K562 (cell line): ENCODE data around the gene PPP3CA. TPM values are rescaled to one million over a fixed set of nuclear protein-coding genes. Genes with fewer than 3 reads are reported as not detected.

Experiments used
- ATAC-seq: fragments of 200-7000 bp; cut with Tn5 transposase; 3 replicates; pipeline ENCODE4 v1.9.1; 2020; ENCODE audit warnings: moderate library complexity
- BruUV-seq: library from RNA; stranded (reverse); fragments of 400-500 nt; replicated peaks from 2 replicates; lab custom pipeline; 2021; lab: Mats Ljungman, UMichigan
- CTCF ChIA-PET: fragments of 300-600 bp; formaldehyde crosslinking; extraction: SDS; loops from one replicate; lab custom pipeline; 2021; ENCODE audit warnings: low intra/inter-chr PET ratio; lab: Yijun Ruan, JAX
- POLR2A ChIA-PET: fragments of 300-600, 350-650 bp; sonication (Branson Sonifier 250); formaldehyde crosslinking; extraction: SDS; loops from one replicate; lab custom pipeline; 2021; ENCODE audit warnings: antibody characterized with exemption, inconsistent platforms; lab: Yijun Ruan, JAX
- DNase-seq, 4 experiments: peaks; one replicate each; pipeline versions ENCODE4 v3.0.0 to v3.0.0-alpha.2; 2011 to 2018; ENCODE audit warnings: low spot score in 3 of 4, mixed read lengths in 3 of 4; ENCODE audit errors: extremely low read depth in 1 of 4
- FAIRE-seq: peaks from 2 replicates; lab custom pipeline; 2011; peaks lifted over from hg19 to GRCh38; lab: Jason Lieb, UNC
- H2AFZ ChIP-seq: 2 replicates; pipeline ENCODE4 v1.6.0; 2011; ENCODE audit warnings: low read depth, low read length, control low read depth, inconsistent platforms
- H3K27ac ChIP-seq: fragments of 200-600 bp; 3 replicates; pipeline ENCODE4 v1.8.0; 2011; ENCODE audit warnings: low read depth, mild to moderate bottlenecking, control low read depth, inconsistent platforms, low read length, moderate library complexity, mixed read lengths; ENCODE audit errors: extremely low read depth
- H3K27me3 ChIP-seq, 2 experiments: fragments of 300-600 bp in 1 of 2; 2 replicates in 1 of 2; 3 replicates in 1 of 2; pipeline versions ENCODE4 v1.6.0 to v1.8.0; 2011; ENCODE audit warnings: inconsistent platforms in 2 of 2, low read length in 2 of 2, mild to moderate bottlenecking in 1 of 2, mixed read lengths in 1 of 2, moderate library complexity in 1 of 2; ENCODE audit not compliant: control insufficient read depth in 2 of 2, insufficient read depth in 2 of 2
- H3K36me3 ChIP-seq: fragments of 300-600 bp; 3 replicates; pipeline ENCODE4 v1.8.0; 2011; ENCODE audit warnings: mild to moderate bottlenecking, low read length, inconsistent platforms; ENCODE audit not compliant: control insufficient read depth, insufficient read depth
- H3K4me1 ChIP-seq, 2 experiments: fragments of 200-600 bp in 1 of 2; replicated peaks in 1 of 2; 2 replicates in 1 of 2; 3 replicates in 1 of 2; pipeline versions ENCODE4 v1.5.1 to v1.8.0; 2011; ENCODE audit warnings: inconsistent platforms in 2 of 2, low read length in 2 of 2, mild to moderate bottlenecking in 1 of 2, mixed read lengths in 1 of 2, moderate library complexity in 1 of 2; ENCODE audit not compliant: control insufficient read depth in 2 of 2, insufficient read depth in 2 of 2
- H3K4me2 ChIP-seq: 2 replicates; pipeline ENCODE4 v1.6.1; 2011; ENCODE audit warnings: low read length, control low read depth, inconsistent platforms, mixed read lengths; ENCODE audit not compliant: insufficient read depth
- H3K4me3 ChIP-seq: fragments of 200-600 bp; sonication (generic), shearing (Covaris generic); 2 replicates; pipeline ENCODE4 v1.5.1; 2016; ENCODE audit warnings: control low read depth, inconsistent platforms
- H3K79me2 ChIP-seq: fragments of 200-600 bp; 3 replicates; pipeline ENCODE4 v1.8.0; 2011; ENCODE audit warnings: low read length, inconsistent platforms; ENCODE audit not compliant: control insufficient read depth, insufficient read depth
- H3K9ac ChIP-seq, 2 experiments: 2 replicates each; pipeline versions ENCODE4 v1.6.0 to v1.6.1; 2011; ENCODE audit warnings: low read depth in 2 of 2, low read length in 2 of 2, control low read depth in 1 of 2, inconsistent platforms in 1 of 2, mild to moderate bottlenecking in 1 of 2, mixed read lengths in 1 of 2; ENCODE audit not compliant: insufficient read depth in 1 of 2
- H3K9me1 ChIP-seq: one replicate; pipeline ENCODE4 v1.6.0; 2011; ENCODE audit warnings: inconsistent platforms, mild to moderate bottlenecking, low read length, moderate library complexity; ENCODE audit not compliant: control insufficient read depth, insufficient read depth
- H3K9me3 ChIP-seq: replicated peaks from 2 replicates; pipeline ENCODE4 v1.5.1; 2011; ENCODE audit warnings: low read depth, low read length, inconsistent platforms; ENCODE audit not compliant: control insufficient read depth, insufficient read depth
- H4K20me1 ChIP-seq: replicated peaks from 2 replicates; pipeline ENCODE4 v1.6.1; 2011; ENCODE audit warnings: low read length, inconsistent platforms, mixed read lengths; ENCODE audit not compliant: control insufficient read depth, insufficient read depth
- ARID3A ChIP-seq: IDR thresholded peaks from 2 replicates; pipeline ENCODE4 v1.6.1; 2012; ENCODE audit warnings: low read depth, low read length, improper control_type of control experiment, borderline replicate concordance
- CSDE1 ChIP-seq, 2 experiments: fragments of 450-650 bp; IDR thresholded peaks; 2 replicates each; pipeline ENCODE4 v1.6.1; 2016; ENCODE audit warnings: mild to moderate bottlenecking in 1 of 2
- ESRRA ChIP-seq: fragments of 450-650 bp; IDR thresholded peaks from 2 replicates; pipeline ENCODE4 v1.6.1; 2014; ENCODE audit warnings: low read depth, mild to moderate bottlenecking, moderate library complexity, borderline replicate concordance
- FOXP4 ChIP-seq: sonication (generic); formaldehyde crosslinking; IDR thresholded peaks from 2 replicates; pipeline ENCODE4 v1.8.0; 2022; ENCODE audit warnings: mild to moderate bottlenecking, missing genetic modification reagents, borderline replicate concordance
- HDAC2 ChIP-seq: fragments of 450-650 bp; IDR thresholded peaks from 2 replicates; pipeline ENCODE4 v1.6.1; 2016; ENCODE audit warnings: mild to moderate bottlenecking
- NFATC3 ChIP-seq: fragments of 450-650 bp; IDR thresholded peaks from 2 replicates; pipeline ENCODE4 v1.6.1; 2017; ENCODE audit warnings: mild to moderate bottlenecking
- NR2C2 ChIP-seq, 2 experiments: fragments of 200-800 bp in 1 of 2; sonication (Bioruptor generic) in 1 of 2; sonication (generic) in 1 of 2; formaldehyde crosslinking in 1 of 2; IDR thresholded peaks; 2 replicates each; pipeline versions ENCODE4 v1.6.1 to v1.8.0; 2016 to 2022; ENCODE audit warnings: mild to moderate bottlenecking in 1 of 2, missing compliant biosample characterization in 1 of 2, missing genetic modification characterization in 1 of 2, missing genetic modification reagents in 1 of 2
- NRF1 ChIP-seq, 2 experiments: fragments of 450-650 bp; IDR thresholded peaks in 1 of 2; conservative IDR thresholded peaks in 1 of 2; 2 replicates each; pipeline ENCODE4 v1.6.1; 2014; ENCODE audit warnings: mild to moderate bottlenecking in 2 of 2
- PTRF ChIP-seq: fragments of 450-650 bp; IDR thresholded peaks from 2 replicates; pipeline ENCODE4 v1.6.1; 2016; ENCODE audit warnings: mild to moderate bottlenecking, missing genetic modification characterization, missing compliant biosample characterization
- SAFB2 ChIP-seq: fragments of 200-400 bp; formaldehyde crosslinking; IDR thresholded peaks from 2 replicates; pipeline ENCODE4 v1.6.1; 2018; ENCODE audit warnings: borderline replicate concordance, low read length, low read depth, moderate library complexity; ENCODE audit not compliant: severe bottlenecking
- VEZF1 ChIP-seq: fragments of 200-800 bp; sonication (Bioruptor generic); IDR thresholded peaks from 2 replicates; pipeline ENCODE4 v1.6.1; 2017; ENCODE audit warnings: missing genetic modification characterization, missing compliant biosample characterization
- XRCC5 ChIP-seq: fragments of 200-400 bp; formaldehyde crosslinking; IDR thresholded peaks from 2 replicates; pipeline ENCODE4 v1.6.1; 2017; ENCODE audit warnings: low read depth, mild to moderate bottlenecking, low read length
- ZNF12 ChIP-seq: sonication (generic); formaldehyde crosslinking; IDR thresholded peaks from 2 replicates; pipeline ENCODE4 v1.4.0; 2020; ENCODE audit warnings: mild to moderate bottlenecking, missing genetic modification reagents
- ZNF121 ChIP-seq: sonication (generic); formaldehyde crosslinking; conservative IDR thresholded peaks from 2 replicates; pipeline ENCODE4 v1.8.0; 2022; ENCODE audit warnings: missing genetic modification reagents
- ZNF507 ChIP-seq: conservative IDR thresholded peaks from 2 replicates; pipeline ENCODE4 v1.6.1; 2017; ENCODE audit warnings: missing genetic modification characterization, missing compliant biosample characterization
- WGBS: fragments of 100-300 bp; shearing (Covaris generic); methylation state at CpG from one replicate; pipeline ENCODE4 v1.1.6; 2016; ENCODE audit warnings: low coverage, mixed read lengths; ENCODE audit not compliant: insufficient coverage; ENCODE audit errors: missing lambda C conversion rate; 5-methylcytosine and 5-hydroxymethylcytosine counted together
- in situ Hi-C: fragments of 300-500 bp; cut with MboI; formaldehyde crosslinking; loops from 4 replicates; pipeline ENCODE4 v1.15.0; 2018; ENCODE audit warnings: inconsistent platforms, mixed read lengths
- intact Hi-C: fragments of 100-400 bp; cut with micrococcal nuclease; formaldehyde crosslinking; loops from 2 replicates; pipeline ENCODE4 v1.14.2; 2022
- polyA plus RNA-seq, 8 experiments: library from polyadenylated mRNA; depleted of rRNA in 4 of 8; stranded (reverse) in 5 of 8; unstranded in 3 of 8; fragments of >200 nt; fragmentation: Nextera tagmentation in 2 of 8; fragmentation: Illumina TruSeq in 1 of 8; extraction: Ambion mirVana in 2 of 8; extraction: Trizol in 1 of 8; gene quantifications; 2 replicates each; pipeline versions ENCODE4 v1.2.1 to v1.2.3, GENCODE V29; 2011 to 2014; ENCODE audit warnings: inconsistent platforms in 1 of 8, missing spikeins in 1 of 8
- total RNA-seq, 7 experiments: library from RNA; depleted of rRNA in 6 of 7; stranded (reverse); fragments of >200 nt in 6 of 7; fragmentation: Illumina TruSeq in 2 of 7; extraction: Trizol in 2 of 7; gene quantifications; 2 replicates each; pipeline versions ENCODE4 v1.2.1 to v1.2.3, GENCODE V29; 2011 to 2021; ENCODE audit warnings: low replicate concordance in 1 of 7
- TF ChIP-seq, protein P1 (sequence below): fragments of 450-650 bp; IDR thresholded peaks from 2 replicates; pipeline ENCODE4 v1.6.1; 2016; ENCODE audit warnings: antibody characterized with exemption

The PPP3CA gene
- total and polyA plus RNA-seq, 9 of the 15 experiments (the other 6 are each of a cell fraction or from before 2014, with no cell fraction given), result 0.94 to 3.2 (median 1.6) TPM

- no peak overlapping the region for H2AFZ ChIP-seq
- WGBS, result 3% methylated on average over 4 of the region's 4 CpGs
- intact Hi-C loops (no loop called here), in situ Hi-C loops (no loop called here)
- CTCF ChIA-PET, result no interaction called here
- ATAC-seq (no peak), DNase-seq (no peak), FAIRE-seq (no peak)
- H3K79me2 ChIP-seq, result no peaks in the 10 kb centered on the region
- no peaks in the 10 kb centered on the region for H3K27me3 ChIP-seq
- H3K9ac ChIP-seq, result no peak overlapping the region
- no peaks in the 10 kb centered on the region for H3K9me3 ChIP-seq
- no peaks in the 10 kb centered on the region for H3K9me1 ChIP-seq
- H3K4me3 ChIP-seq, result no peak overlapping the region
- H3K4me2 ChIP-seq, result no peak overlapping the region
- POLR2A ChIA-PET, result no interaction called here
- no peaks in the 10 kb centered on the region for H4K20me1 ChIP-seq
- no peak overlapping the region for H3K27ac ChIP-seq
- no peaks in the 10 kb centered on the region for H3K36me3 ChIP-seq
- H3K4me1 ChIP-seq, result no peaks in the 10 kb centered on the region
- BruUV-seq, result no TSS peak
- TF ChIP-seq FOXP4 (CRISPR knock-in tag) (no peak), ESRRA (no peak), ZNF507 (no peak), NRF1 (conservative IDR thresholded peaks at IDR 0.05 in 1 of 2, IDR thresholded peaks at IDR 0.05 in 1 of 2) (no peak), HDAC2 (no peak), NFATC3 (no peak), ARID3A (no peak), ZNF12 (no peak), CSDE1 (IDR thresholded peaks at IDR 0.05) (no peak), SAFB2 (no peak), VEZF1 (no peak), XRCC5 (no peak), PTRF (tag) (no peak), NR2C2 (CRISPR knock-in tag; IDR thresholded peaks at IDR 0.05) (no peak), NR2C2 (tag; IDR thresholded peaks at IDR 0.05) (no peak), ZNF121 (CRISPR knock-in tag) (no peak)
- TF ChIP-seq, protein P1, sequence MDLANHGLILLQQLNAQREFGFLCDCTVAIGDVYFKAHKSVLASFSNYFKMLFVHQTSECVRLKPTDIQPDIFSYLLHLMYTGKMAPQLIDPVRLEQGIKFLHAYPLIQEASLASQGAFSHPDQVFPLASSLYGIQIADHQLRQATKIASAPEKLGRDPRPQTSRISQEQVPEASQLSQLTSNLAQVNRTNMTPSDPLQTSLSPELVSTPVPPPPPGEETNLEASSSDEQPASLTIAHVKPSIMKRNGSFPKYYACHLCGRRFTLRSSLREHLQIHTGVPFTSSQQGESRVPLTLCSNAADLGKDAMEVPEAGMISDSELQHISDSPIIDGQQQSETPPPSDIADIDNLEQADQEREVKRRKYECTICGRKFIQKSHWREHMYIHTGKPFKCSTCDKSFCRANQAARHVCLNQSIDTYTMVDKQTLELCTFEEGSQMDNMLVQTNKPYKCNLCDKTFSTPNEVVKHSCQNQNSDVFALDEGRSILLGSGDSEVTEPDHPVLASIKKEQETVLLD, result no peak
Measured at GRCh38 chr4:101019313-101019712, 328.0 kb downstream of the PPP3CA start.
